HG03135 (cell line): ENCODE results near the gene PRTN3.
A peak's percentile ranks its signal among the peaks of the same experiment; 100 is the strongest.
"Not testable (repeated sequence)": the region's sequence is repeated elsewhere in the genome, so short reads cannot be mapped to it uniquely, and the experiment has no call there.

Experiments
- ATAC-seq: cut with Tn5 transposase; IDR thresholded peaks from one replicate; pipeline ENCODE4 v1.9.1; 2021; ENCODE audit warnings: mild to moderate bottlenecking, moderate library complexity; ENCODE audit not compliant: unreplicated experiment

The PRTN3 gene

DNA sequence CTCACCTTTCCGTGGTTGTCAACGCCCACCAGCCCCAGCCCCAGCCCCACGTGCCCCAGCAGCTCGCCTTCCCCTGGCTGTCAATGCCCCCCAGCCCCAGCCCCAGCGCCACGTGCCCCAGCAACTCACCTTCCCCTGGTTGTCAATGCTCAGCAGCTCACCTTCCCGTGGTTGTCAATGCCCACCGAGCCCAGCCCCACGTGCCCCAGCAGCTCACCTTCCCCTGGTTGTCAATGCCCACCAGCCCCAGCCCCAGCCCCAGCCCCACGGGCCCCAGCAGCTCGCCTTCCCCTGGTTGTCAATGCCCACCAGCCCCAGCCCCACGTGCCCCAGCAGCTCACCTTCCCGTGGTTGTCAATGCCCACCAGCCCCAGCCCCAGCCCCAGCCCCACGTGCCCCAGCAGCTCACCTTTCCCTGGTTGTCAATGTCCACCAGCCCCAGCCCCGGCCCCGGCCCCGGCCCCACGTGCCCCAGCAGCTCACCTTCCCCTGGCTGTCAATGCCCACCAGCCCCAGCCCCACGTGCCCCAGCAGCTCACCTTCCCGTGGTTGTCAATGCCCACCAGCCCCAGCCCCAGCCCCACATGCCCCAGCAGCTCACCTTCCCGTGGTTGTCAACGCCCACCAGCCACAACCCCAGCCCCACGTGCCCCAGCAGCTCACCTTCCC is 37.3 kb downstream of the PRTN3 start:
- ATAC-seq = not testable (repeated sequence)

DNA sequence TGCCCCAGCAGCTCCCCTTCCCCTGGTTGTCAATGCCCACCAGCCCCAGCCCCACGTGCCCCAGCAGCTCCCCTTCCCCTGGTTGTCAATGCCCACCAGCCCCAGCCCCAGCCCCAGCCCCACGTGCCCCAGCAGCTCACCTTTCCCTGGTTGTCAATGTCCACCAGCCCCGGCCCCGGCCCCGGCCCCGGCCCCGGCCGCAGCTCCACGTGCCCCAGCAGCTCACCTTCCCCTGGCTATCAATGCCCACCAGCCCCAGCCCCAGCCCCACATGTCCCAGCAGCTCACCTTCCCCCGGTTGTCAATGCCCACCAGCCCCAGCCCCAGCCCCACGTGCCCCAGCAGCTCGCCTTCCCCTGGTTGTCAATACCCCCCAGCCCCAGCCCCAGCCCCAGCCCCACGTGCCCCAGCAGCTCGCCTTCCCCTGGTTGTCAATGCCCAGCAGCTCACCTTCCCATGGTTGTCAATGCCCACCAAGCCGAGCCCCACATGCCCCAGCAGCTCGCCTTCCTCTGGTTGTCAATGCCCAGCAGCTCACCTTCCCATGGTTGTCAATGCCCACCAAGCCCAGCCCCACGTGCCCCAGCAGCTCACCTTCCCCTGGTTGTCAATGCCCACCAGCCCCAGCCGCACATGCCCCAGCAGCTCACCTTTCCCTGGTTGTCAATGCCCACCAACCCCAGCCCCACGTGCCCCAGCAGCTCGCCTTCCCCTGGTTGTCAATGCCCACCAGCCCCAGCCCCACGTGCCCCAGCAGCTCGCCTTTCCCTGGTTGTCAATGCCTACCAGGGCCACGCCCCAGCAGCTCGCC is 38.2 kb downstream of the PRTN3 start:
- ATAC-seq = not testable (repeated sequence)

- ATAC-seq = no peak
Observed at GRCh38 chr19:879711-880438, 39.1 kb downstream of the PRTN3 start.

DNA sequence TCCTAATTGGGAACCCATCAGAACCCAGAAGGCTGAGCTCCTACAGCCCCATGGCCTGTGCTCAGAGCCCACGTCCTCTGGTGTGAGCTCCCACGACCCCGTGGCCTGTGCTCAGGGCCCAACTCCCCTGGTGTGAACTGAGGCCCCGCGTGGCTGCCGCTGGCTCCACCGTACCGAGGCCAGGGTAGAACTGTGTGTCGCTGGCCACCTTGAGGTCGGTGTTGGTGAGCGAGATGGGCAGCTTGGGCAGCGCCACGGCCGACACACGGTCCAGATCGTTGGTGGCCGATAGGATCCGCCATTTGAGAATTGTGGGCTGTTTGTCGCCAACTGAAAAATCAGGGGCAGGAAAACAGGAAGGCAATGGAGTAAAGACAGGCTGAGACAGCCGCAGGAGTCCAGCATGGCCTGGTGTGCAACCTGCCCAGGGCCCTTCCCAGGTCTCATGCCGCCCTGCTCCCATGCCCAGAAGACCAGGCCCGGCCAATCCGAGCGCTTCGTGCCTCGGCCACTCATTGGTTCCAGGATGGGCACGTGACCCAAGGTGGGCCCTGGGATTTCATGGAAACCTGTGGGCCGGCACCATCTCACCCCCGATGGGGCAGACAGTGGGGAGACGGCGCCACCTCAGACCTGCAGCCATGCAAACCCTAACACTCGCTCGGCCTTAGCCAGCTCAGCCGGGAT is 40.7 kb downstream of the PRTN3 start:
- no peak for ATAC-seq

- no peak for ATAC-seq
Observed at GRCh38 chr19:882871-883497, 42.2 kb downstream of the PRTN3 start.

DNA sequence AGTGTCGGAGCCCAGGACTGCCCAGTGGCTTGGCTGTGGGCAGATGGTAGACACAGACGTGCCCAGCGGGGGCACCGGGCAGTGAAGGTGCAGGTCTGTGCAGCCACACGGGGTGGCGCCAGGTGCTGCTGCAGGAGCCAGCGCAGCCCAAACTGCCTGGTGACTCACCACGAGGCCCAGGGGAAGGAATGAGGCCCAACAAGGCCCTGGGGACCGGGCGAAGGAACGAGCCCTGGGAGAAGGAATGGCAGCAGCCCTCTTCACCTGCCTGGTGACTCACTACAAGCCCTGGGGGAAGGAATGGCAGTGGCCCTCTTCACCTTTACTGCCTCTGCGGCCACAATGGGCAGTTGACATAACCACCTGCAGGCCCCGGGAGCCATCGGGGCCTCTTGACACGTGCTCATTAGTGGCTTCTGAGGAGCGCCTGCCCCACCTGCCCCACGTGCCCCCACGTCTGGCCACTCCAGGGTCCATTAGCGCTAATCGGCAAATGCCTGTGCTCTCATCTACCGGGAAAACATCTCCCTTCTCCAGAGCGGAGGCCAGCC is 42.9 kb downstream of the PRTN3 start:
- ATAC-seq = no peak

DNA sequence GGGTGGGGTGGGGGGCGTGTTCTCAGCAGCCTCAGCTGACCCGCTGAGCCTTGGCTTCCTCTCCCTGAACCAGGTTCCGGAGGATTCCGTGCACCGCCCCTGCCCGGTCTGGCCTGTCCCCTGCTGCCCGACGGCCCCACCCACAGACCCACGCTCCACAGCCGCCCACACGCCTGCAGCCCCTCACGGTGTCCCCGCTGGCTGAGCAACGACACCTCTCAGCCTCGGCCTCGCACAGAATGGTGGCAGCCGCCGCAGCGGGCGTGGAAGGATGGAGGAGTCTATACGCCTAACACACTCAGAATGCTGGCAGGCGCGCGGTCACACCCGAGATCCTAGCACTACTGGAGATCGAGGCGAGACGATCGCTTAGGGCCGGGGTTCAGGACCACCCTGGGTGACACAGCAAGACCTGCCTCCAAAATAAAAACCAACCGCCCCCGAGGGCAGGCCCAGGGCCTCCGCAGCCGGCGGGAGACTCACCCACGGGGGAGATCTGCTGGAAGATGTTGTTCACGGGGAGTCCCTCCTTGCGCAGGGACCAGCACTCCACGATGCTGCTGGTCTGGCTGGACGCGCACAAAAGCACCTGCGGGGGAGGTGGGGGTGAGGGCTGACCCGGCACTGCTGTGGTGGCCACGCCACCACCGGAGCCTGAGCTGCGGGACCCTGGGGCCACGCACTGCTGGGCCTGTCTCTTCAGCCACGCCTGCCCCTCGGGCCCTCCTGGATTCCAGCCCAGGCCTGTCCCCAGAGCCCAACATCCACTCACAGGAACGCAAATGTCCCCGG is 43.8 kb downstream of the PRTN3 start:
- ATAC-seq = no peak

- no peak for ATAC-seq
Observed at GRCh38 chr19:885536-886224, 44.9 kb downstream of the PRTN3 start.

DNA sequence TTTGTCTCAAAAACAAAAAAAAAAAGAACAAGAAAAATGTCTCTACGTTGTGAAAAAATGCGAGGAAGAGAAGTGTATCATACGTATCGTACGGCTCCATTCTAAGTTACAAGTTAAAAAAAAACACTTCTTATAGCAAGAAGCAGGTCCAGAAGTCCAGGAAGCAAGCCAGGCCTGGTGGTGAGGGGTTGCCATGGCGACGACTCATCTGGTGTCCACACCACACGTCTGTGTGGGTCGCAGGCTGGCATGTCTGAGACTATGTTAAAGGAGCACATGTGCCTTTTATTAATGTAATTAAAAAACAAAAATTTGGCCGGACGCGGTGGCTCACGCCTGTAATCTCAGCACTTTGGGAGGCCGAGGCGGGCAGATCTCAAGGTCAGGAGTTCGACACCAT is 46.3 kb downstream of the PRTN3 start:
- ATAC-seq = no peak

DNA sequence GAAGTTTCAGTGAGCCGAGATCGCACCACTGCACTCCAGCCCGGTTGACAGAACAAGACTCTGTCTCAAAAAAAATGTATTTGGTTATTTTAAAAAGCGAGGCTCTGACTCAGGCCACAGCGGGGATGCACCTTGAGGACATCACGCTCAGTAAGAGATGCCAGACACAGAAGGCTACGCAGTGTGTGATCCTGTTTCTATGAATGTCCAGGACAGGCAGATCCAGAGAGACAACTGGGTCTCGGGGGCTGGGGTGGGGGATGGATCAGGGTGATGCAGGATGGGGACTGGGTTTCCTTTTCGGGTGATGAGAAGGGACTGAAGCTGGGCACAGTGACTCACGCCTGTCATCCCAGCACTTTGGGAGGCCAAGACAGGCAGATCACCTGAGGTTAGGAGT is 46.8 kb downstream of the PRTN3 start:
- no peak for ATAC-seq

GRCh38 chr19:888581-889385 is 48.0 kb downstream of the PRTN3 start:
- ATAC-seq = no peak

- ATAC-seq = no peak
Observed at GRCh38 chr19:889662-890295, 49.0 kb downstream of the PRTN3 start.

DNA sequence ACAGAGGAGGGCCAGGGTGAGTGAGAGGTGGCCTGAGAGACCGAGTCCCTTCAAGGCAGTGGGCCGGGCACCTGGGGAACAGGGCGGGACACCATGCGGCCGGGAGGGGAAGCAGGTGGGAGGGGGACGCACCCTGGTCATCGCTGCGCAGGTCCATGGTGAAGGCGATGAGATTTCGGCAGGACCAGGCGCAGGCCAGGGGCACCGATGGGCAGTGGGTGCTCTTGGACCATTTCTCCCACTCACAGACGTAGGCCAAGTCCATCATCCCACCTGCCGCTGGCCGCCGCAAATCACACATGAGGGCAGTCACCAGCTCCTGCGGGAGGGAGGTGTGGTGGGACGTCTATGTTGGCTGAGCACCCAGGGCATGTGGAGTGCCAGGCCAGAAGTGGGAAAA is 50.0 kb downstream of the PRTN3 start:
- ATAC-seq = no peak

GRCh38 chr19:891421-892200 is 50.8 kb downstream of the PRTN3 start:
- not testable (repeated sequence) for ATAC-seq

DNA sequence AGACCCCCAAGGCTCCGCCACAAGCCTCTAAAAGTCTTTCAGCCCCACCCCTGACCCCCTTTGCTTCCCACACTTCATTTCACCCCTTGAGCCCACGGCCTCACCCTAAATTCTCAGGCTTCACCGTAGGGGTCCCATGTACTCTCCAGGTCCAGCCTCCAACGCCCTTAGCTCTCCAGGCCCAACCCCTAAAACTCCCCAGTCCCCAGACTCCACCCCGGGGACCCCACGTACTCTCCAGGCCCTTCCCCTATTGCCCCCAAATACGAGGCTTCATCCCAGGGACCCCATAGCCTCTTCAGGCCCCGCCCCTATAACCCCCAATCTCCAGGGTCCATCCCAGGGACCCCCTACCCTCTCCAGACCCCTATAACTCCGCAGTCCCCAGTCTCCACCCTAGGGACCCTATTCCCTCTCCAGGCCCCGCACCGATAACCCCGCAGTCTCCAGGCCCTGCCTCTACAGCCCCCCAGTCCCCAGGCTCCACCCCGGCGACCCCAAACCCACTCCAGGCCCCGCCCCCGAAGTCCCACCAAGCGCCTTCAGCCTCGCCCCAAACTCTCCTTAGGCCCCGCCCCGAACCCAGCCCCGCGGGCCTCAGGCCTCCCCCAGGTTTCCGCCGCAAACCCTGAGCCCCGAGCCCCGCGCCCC is 51.6 kb downstream of the PRTN3 start:
- ATAC-seq = no peak

GRCh38 chr19:892894-893689 is 52.3 kb downstream of the PRTN3 start, which contains the start of the genes MED16 and RNU6-9:
TSS of gene MED16 (minus strand) at chr19:893187. CDS start at chr19:891131, 2,056 bp downstream.
TSS of gene RNU6-9 (plus strand) at chr19:893484.
- peak; percentile 79 for ATAC-seq
